ENCODE results near the gene LRSAM1.

DNA sequence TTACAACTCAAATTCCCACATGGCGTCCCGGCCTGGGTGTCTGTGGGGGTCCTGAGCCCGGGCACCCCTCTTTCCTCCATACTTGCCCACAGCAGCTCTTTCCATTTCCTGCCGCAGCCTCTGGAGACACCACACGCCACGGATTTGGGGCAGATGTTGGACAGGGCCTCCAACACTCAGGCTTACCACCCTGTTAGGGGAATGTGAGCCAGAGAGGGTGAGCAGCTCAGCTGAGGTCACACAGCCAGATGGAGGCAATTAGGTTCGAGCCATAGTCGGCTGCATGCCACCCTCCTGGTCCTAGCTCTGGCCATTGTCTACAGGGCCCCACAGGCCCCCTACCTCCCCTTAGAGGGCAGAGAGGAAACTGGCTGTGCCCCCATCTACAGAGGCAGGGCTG is 85.2 kb downstream of the LRSAM1 start:
- TF ChIP-seq, protein P1, sequence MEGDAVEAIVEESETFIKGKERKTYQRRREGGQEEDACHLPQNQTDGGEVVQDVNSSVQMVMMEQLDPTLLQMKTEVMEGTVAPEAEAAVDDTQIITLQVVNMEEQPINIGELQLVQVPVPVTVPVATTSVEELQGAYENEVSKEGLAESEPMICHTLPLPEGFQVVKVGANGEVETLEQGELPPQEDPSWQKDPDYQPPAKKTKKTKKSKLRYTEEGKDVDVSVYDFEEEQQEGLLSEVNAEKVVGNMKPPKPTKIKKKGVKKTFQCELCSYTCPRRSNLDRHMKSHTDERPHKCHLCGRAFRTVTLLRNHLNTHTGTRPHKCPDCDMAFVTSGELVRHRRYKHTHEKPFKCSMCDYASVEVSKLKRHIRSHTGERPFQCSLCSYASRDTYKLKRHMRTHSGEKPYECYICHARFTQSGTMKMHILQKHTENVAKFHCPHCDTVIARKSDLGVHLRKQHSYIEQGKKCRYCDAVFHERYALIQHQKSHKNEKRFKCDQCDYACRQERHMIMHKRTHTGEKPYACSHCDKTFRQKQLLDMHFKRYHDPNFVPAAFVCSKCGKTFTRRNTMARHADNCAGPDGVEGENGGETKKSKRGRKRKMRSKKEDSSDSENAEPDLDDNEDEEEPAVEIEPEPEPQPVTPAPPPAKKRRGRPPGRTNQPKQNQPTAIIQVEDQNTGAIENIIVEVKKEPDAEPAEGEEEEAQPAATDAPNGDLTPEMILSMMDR (IDR thresholded peaks at IDR 0.05) = no peak
- TF ChIP-seq POLR2A (IDR thresholded peaks at IDR 0.05) = no peak
